GM19372 (cell line): ENCODE measurements around the gene CELA1.
"Not testable (repeated sequence)": the region's sequence is repeated elsewhere in the genome, so short reads cannot be mapped to it uniquely, and the experiment has no call there.

Experiments
- ATAC-seq: cut with Tn5 transposase; IDR thresholded peaks from one replicate; pipeline ENCODE4 v1.9.1; 2021; ENCODE audit warnings: mild to moderate bottlenecking, low read depth, moderate library complexity; ENCODE audit not compliant: unreplicated experiment

Gene CELA1

GRCh38 chr12:51349026-51349425 lies 2.5 kb upstream of the CELA1 start:
- ATAC-seq: no peak

DNA sequence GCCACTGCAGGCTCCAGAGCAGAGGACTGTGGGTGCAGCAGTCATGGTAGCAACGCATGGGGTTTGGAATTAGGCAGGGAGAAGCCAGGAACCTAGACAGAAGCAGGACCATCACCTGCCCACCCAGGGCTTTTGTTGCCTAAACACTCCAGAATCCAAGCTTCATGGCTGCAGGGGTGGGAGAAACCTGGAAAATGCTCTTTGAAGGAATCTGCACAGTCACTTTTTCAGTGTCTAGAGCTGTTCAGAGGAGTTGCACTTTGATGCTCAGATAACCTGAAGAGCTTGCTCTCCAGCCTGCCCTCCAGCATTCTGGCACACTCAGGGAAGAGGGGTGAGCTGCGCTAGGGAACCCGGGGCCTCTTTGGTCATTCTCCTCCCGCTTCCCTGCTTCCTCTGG lies 1.6 kb upstream of the CELA1 start:
- ATAC-seq: no peak

DNA sequence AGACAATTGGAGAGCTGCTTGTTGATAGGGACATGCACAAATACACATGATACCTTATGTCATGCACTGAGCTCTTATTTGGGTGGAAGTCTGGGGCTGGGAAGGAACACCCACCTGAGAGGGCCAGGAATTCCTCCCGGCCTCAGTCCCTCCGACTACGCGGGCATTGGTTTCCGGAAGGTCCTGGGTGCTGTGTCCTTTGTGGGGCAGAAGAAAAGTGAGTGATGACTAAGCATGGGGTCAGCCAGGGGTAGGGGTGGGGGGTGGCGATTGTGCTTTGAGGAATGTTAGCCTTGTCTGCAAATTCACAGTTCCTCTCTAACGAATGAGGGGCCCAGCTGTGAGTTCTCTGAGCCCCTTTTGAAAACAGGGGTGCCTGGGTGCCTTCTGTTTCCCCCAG lies 798 bp downstream of the CELA1 start:
- ATAC-seq: no peak

DNA sequence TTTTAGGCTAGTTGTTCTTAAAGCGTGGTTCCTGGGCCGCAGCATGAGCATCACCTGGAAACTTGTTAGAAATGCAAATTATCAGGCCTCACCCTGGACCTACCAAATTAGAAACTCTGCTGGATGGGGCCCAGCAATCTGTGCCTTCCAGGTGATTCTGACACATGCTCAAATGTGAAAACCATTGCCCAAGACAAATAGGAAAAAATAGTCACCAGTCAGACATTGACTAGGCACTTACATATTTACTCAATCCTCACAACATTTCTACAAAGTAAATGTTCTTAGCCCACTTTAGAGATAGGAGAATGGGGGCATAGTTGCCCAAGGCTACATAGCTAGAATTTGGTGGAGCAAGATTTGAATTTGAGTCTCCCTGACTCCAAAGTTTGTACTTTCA lies 3.3 kb downstream of the CELA1 start:
- ATAC-seq: no peak

GRCh38 chr12:51342416-51342815 lies 4.1 kb downstream of the CELA1 start:
- no peak for ATAC-seq

DNA sequence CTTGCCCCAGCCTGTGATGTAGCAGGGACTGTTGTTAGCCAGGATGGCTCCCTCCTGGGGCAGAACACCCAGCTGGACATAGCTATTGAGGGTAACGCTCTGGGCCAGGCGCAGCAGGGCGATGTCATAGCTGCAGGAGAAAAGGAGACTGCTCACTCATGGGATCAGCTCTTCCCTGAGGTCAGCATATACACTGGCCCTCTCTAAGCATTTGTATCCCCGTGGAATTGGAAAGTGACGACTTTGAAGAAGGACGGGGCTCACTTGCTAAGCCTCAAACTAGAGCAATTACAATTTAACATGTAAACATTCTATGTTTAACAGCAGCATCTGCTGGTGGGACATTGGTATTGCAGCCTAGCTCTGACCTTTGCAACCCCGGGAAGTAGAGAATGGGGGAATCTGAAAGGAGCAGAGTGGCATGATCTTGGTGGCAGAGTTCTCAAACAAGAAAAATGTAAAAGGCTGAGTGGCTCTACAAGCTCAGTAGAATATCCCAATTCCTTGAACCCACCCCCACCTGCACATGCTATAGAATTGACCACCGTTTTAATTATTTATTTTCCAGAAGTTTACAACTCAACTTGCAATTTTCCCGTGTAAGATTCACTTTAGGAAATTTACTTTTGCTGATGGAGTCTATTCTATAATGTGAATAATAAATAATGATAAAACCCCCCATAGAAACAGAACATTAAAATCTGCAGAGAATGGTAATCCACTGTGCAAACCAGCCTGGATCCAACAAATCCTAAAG lies 5.0 kb downstream of the CELA1 start:
- no peak for ATAC-seq

DNA sequence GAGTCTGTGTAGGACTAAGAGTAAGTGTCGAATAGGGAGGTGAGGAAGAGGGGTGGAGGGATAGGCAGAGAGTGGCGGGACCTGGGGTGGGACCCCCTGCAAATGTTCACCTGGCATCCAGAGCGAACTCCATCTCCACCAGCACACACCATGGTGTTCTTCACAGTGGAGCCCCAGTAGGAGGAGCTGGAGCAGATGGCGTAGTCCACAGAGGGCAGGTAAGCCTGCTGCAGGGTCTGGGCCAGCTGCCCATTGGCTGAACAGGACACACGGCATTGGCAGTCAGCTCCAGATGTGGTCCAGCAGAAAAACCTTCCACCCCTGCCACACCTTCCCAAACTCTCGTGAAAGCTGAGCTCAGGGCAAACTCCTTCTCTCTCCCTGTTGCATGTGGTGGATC lies 6.7 kb downstream of the CELA1 start:
- ATAC-seq: no peak

DNA sequence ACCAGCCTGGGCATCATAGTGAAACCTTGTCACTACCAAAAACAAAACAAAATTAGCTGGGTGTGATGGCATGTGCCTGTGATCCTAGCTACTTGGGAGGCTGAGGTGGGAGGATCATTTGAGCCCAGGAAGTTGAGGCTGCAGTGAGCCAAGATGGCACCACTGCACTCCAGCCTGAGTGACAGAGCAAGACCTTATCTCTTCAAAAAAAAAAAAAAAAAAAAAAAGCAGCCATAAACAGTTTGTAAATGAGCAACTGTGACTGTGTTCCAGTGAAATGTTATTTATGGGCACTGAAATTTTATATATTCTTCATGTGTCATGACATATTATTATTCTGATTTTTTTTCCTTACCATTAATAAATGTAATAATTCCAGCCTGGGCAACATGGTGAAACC lies 9.1 kb downstream of the CELA1 start:
- ATAC-seq: not testable (repeated sequence)

DNA sequence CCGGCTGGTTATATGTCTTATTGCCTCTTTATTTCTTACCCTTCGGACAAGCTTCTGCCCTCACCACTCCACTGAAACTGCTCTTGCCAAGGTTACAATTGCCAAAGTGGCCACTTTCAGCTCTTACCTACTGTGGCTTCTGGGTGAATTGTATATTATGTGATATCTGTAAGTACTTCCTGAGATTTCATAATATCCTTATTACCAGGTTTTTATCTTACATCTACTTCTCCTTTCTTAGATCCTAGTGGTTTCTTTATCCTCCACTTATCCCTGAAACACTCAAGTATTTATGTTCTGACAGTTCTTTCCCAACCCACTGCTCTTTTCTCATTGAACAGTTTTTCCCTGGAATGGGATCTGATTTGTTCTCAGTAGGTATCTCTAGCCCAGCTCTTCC lies 10.5 kb downstream of the CELA1 start:
- no peak for ATAC-seq

DNA sequence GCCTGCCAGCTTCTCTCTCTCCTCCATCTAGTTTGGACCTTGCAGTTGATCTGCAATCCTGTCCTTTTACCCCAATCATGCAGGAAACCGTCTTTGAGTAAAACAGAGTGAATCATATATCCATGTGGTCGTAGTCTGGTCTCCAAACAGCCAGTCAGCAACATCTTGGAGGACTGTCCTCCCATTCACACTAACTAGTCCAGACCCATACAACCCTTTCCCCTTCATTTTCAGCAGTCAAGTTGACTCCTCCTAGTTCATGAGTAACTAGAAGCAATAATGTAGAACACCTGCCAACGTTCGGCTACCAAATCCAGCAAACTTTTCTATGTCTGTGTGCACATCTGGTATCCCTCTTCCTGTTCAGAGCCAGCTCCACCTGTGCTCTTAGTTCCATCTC lies 11.7 kb downstream of the CELA1 start:
- ATAC-seq: no peak

DNA sequence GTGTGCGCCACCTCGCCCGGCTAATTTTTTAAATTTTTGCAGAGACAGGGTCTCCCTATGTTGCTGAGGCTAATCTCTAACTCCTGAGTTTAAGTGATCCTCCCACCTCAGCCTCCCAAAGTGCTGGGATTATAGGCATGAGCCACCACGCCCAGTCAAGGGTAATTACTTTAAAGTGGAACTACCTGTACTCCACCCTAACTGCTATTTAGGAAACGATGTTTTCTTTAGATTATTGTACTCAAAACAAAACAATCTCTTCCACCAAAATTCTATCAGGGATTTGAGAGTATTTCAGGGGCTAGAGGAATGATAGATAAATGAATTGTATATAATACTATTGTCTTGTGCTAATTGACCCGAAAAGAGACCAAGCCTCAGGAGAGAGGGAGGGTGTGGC lies 12.9 kb downstream of the CELA1 start:
- ATAC-seq: no peak

GRCh38 chr12:51330186-51330585 lies 16.3 kb downstream of the CELA1 start:
- no peak for ATAC-seq

- ATAC-seq: no peak
These were observed 16.7 kb downstream of the CELA1 start for GRCh38 chr12:51329742-51330141.

DNA sequence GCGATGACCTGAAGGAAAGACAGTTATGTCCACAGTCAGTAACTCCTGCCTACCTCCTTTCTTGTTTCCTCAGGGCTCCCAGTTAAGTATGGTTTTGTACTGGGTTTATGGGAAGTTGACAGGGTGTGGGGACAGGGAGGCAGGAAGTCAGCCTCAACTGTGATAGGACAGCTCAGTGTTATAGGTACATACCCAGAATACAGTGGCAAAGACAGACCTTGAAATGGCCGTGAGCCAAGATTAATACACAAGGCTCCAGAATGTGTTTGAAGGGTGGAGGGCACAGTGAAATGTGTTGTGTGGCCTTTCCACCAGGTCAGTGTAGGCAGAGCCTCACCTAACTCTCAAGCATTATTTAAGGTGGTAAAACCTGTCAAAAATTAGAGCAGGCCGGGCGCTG lies 17.9 kb downstream of the CELA1 start:
- ATAC-seq: no peak

DNA sequence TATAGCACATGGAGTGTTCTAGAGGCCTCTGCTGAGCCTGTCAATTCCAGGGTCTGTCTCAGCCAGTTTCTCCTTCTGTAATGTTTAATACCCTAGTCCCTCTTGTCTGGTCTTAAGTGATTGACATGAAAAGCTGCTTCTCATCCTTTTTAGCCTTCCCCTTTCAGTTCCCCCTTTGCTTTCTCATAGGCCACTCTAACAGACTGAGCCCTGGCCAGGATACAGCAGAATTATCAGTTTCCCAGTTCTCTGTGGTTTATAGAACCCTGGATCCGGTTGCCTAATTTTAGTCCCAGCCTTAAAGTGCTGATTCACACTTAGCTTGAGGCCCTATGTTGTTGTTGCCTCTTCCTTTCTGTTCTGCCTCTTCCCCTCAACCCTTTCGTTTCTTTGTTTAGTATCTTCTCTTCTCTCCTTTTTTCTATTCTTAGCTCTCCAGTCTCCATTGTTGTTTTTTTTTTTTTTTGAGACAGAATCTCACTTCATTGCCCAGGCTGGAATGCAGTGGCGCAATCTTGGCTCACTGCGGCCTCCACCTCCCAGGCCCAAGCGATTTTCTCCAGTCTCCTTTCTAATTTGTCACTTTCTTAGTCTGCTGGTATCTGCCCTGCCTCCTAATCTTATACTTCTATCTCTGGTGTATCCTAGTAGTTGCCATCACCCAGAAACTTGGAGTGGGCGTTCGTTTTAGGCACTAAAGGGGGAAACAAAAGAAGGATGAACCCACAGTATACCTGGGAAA lies 19.6 kb downstream of the CELA1 start:
- ATAC-seq: peak; percentile 61

DNA sequence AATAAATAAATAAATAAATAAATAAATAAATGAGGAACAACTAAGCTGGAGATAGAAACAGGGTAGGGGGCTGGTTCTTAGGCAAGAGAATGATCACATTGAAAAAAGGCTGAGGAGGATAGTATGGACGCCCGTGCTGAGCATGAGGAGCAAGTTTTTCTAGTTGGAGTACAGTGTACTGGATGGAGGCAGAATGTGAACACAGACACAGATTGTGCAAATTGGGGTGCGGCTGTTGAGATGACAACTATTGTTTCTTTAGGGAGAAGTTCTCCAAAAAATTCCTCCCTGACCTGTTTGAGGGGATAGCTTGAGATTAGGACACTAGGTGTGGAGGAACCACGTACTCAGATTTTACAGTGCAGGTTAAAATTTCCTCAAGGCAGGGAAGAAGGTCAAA lies 21.5 kb downstream of the CELA1 start:
- ATAC-seq: no peak

- ATAC-seq: no peak
These were observed 22.2 kb downstream of the CELA1 start, which contains the start of gene BIN2 for GRCh38 chr12:51323966-51324895. BIN2 (minus strand) TSS chr12:51324174; CDS start chr12:51324102, 72 bp downstream.

DNA sequence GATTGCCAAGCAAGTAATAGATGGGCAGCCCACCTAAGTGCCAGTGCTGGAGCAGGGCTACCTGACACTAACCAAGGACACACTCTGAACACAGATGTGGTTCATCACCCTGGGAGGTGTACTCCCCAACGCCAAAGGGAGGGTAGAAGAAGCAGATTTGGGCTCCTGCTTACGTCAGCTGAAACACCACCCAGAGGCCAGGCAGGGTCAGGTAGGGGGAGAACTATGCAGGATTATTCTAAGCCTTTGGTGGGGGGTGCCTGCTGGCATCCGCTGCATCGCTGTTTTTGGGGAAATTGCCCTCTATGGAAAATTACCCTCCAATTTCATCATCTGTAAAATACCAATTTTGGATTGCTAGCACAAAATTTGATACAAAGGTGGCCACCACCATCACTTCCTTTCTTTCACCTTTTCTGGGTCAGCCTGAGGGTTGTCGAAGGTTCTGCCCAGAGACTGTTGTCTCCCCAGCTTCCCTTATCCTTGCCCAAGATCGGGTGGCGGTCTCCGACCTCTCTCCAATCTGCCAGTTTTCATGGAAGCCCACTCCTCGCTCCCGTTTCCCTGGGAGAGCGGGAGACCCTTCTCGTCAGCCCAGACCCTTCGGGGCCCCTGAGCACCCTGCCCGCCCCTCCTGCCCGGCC lies 23.0 kb downstream of the CELA1 start:
- ATAC-seq: no peak

DNA sequence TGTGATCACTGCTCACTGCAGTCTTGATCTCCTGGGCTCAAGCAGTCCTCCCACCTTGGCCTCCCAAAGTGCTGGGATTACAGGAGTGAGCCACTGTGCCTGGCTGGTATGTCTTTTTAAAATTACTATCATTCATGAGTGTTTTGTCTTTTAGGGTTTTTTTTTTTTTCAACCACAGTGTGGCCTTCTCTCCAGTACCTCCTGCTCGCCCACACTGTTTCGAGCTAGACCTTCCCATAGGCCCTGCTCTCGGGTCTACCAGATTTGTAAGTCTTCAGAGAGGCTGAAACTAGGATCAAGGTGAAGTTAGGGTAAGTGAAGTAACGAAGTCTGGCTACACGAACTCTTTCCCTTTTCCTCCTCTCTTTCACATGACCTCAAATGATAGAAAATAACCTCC lies 24.0 kb downstream of the CELA1 start:
- ATAC-seq: no peak

GRCh38 chr12:51321882-51322281 lies 24.6 kb downstream of the CELA1 start:
- ATAC-seq: no peak
